ENCODE measurements around the gene HIVEP3.

The HIVEP3 gene

GRCh38 chr1:41615981-41616380 is 302.7 kb downstream of the HIVEP3 start:
- no peak for DNase-seq (ENCODE audit: low read depth)
- H3K4me3 ChIP-seq (ENCODE audit: low read depth, low read length), result no peak overlapping the region
- TF ChIP-seq CTCF (IDR thresholded peaks at IDR 0.05; ENCODE audit: low read depth, low read length, missing control alignments), result no peak

DNA sequence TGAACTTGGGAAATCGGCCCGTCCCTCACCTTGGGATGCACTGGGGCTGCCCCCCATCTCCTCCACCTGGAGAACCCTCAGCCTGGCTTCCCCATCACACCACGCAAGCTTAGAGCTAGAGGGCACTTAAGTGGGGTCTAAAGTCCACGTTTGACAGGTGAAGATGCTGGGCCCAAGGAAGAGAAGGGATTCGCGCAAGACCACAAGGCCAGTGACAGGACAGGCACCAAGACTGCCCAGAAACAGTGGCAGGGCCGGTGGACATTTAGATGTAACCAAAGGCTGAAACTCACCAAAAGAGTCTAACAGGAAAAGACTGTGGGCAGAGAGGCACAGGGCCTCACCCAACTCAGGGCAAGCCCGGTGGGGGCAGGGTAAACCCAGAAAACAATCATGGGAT is 303.4 kb downstream of the HIVEP3 start:
- TF ChIP-seq CTCF (IDR thresholded peaks at IDR 0.05; ENCODE audit: low read depth, low read length, missing control alignments), result no peak
- no peak for DNase-seq (ENCODE audit: low read depth)
- no peak overlapping the region for H3K4me3 ChIP-seq (ENCODE audit: low read depth, low read length)

GRCh38 chr1:41614818-41615217 is 303.9 kb downstream of the HIVEP3 start:
- no peak for DNase-seq (ENCODE audit: low read depth)
- no peak overlapping the region for H3K4me3 ChIP-seq (ENCODE audit: low read depth, low read length)
- TF ChIP-seq CTCF (IDR thresholded peaks at IDR 0.05; ENCODE audit: low read depth, low read length, missing control alignments), result no peak

DNA sequence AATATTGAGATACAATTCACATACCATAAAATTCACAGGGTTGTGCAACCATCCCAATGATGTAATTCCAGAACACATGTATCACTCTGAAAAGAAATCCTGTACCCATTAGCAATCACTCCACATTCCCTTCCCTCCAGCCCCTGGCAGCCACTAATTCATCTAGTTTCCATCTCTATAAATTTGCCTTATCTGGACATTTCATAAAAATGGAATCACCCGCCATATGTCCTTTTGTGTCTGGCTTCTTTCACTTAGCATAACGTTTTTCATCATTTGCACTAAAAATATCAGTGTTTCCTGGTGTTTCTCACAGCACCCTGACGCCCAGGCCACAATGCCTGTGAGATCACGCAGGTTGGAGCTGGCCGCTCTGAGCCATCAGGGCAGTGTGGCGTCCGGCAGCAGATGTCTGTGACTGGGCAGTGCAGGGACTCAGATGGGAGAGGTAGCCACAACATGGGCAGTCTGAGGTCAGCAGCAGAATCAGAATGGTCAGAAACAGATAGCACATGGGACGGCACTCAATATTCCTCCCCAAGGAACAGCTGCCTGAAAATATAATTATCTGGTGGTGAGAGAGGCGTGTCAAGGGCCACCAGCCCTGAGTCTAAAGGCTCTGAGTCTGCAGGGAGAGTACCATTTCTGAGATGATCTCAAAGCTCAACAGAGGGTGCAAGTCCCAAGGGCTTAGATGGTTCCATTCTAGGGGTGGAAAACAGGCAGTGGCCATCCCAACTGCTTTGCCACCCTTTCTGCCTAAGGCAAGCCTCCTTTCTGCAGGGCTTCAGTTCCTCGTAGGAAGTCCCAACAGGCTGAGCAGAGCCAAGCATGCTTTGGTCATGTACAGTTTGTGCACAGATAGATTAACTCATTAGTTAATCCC is 304.8 kb downstream of the HIVEP3 start:
- no peak for TF ChIP-seq CTCF (IDR thresholded peaks at IDR 0.05; ENCODE audit: low read depth, low read length, missing control alignments)
- DNase-seq (ENCODE audit: low read depth), result no peak
- no peak overlapping the region for H3K4me3 ChIP-seq (ENCODE audit: low read depth, low read length)

GRCh38 chr1:41612953-41613352 is 305.8 kb downstream of the HIVEP3 start:
- no peak for TF ChIP-seq CTCF (IDR thresholded peaks at IDR 0.05; ENCODE audit: low read depth, low read length, missing control alignments)
- no peak overlapping the region for H3K4me3 ChIP-seq (ENCODE audit: low read depth, low read length)
- DNase-seq (ENCODE audit: low read depth), result no peak

DNA sequence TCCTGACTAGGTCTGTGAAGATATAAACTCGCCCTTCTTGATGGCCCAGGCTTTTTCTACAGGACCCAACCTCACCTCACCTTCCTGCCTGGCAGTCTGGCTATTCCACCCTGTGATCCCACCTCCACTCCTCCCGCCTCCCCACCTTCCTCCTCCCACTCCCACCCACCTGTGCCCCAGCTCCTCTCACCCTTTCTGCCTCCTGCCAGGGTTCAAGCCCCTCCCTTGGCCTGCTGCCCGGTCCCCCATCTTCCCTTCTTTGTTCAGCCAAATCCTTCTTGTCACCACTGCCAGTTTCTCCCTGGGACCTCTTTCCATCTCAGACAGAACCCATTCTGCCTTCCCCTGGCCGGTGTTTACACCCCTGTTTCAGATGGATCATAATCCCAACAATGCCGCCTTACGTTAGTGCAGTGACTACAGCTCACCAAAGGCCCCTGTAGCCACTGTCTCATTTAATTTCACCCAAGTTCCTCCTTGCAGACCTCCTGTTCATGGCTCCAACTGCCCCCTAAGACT is 306.7 kb downstream of the HIVEP3 start:
- no peak for DNase-seq (ENCODE audit: low read depth)
- TF ChIP-seq CTCF (IDR thresholded peaks at IDR 0.05; ENCODE audit: low read depth, low read length, missing control alignments), result no peak
- H3K4me3 ChIP-seq (ENCODE audit: low read depth, low read length), result no peak overlapping the region

Measured in GM12864 (cell line).